C4-2B (cell line): ENCODE results near the gene GPR15.
A peak's percentile ranks its signal among the peaks of the same experiment; 100 is the strongest.

ENCODE experiments used
- CTCF ChIP-seq: fragments of 450-650 bp; conservative IDR thresholded peaks from 2 replicates; pipeline ENCODE4 v1.5.1; 2017; ENCODE audit warnings: mild to moderate bottlenecking
- ZFX ChIP-seq: fragments of 450-650 bp; IDR thresholded peaks from 2 replicates; pipeline ENCODE4 v1.6.1; 2017

- TF ChIP-seq CTCF (no peak), ZFX (peak; percentile 70)
Measured at GRCh38 chr3:98522544-98523281, 9.1 kb upstream of the GPR15 start, which contains the start of gene CLDND1.
